Astrocyte (in vitro differentiated cells and primary cell): ENCODE measurements around the gene SPTLC3. TPM values are rescaled to one million over a fixed set of nuclear protein-coding genes. Genes with fewer than 3 reads are reported as not detected.

Experiments
- DNase-seq: peaks from one replicate; pipeline ENCODE4 v3.0.0-alpha.2; 2010; ENCODE audit warnings: low read depth
- FAIRE-seq: peaks from 2 replicates; lab custom pipeline; 2011; peaks lifted over from hg19 to GRCh38; lab: Jason Lieb, UNC
- H2AFZ ChIP-seq: 2 replicates; pipeline ENCODE4 v1.6.0; 2012; ENCODE audit warnings: low read depth, low read length, inconsistent platforms
- H3K27ac ChIP-seq: 2 replicates; pipeline ENCODE4 v1.5.1; 2011; ENCODE audit warnings: low read depth, low read length, inconsistent platforms
- H3K27me3 ChIP-seq: 2 replicates; pipeline ENCODE4 v1.6.0; 2011; ENCODE audit warnings: low read length, inconsistent platforms; ENCODE audit not compliant: insufficient read depth
- H3K36me3 ChIP-seq: 2 replicates; pipeline ENCODE4 v1.5.1; 2011; ENCODE audit warnings: low read length, inconsistent platforms; ENCODE audit not compliant: insufficient read depth
- H3K4me1 ChIP-seq: 2 replicates; pipeline ENCODE4 v1.5.1; 2011; ENCODE audit warnings: low read length, inconsistent platforms; ENCODE audit not compliant: insufficient read depth
- H3K4me2 ChIP-seq: 2 replicates; pipeline ENCODE4 v1.6.0; 2012; ENCODE audit warnings: low read length, inconsistent platforms
- H3K4me3 ChIP-seq: 2 replicates; pipeline ENCODE4 v1.5.1; 2011; ENCODE audit warnings: low read depth, mild to moderate bottlenecking, low read length, inconsistent platforms; ENCODE audit not compliant: insufficient read depth
- H3K79me2 ChIP-seq: 2 replicates; pipeline ENCODE4 v1.6.0; 2012; ENCODE audit warnings: mild to moderate bottlenecking, low read length, inconsistent platforms; ENCODE audit not compliant: insufficient read depth
- H3K9ac ChIP-seq: 2 replicates; pipeline ENCODE4 v1.6.0; 2012; ENCODE audit warnings: mild to moderate bottlenecking, low read length, inconsistent platforms
- H3K9me3 ChIP-seq: 2 replicates; pipeline ENCODE4 v1.5.1; 2012; ENCODE audit warnings: low read depth, mild to moderate bottlenecking, low read length, inconsistent platforms; ENCODE audit not compliant: insufficient read depth
- H4K20me1 ChIP-seq: 2 replicates; pipeline ENCODE4 v1.6.0; 2012; ENCODE audit warnings: low read length, inconsistent platforms; ENCODE audit not compliant: insufficient read depth
- H3K27ac Mint-ChIP-seq: one replicate; pipeline ENCODE4 v1.8.0; 2021; ENCODE audit warnings: mild to moderate bottlenecking, mixed read lengths; ENCODE audit not compliant: unreplicated experiment
- H3K27me3 Mint-ChIP-seq: one replicate; pipeline ENCODE4 v1.8.0; 2021; ENCODE audit warnings: low read depth, mixed read lengths; ENCODE audit not compliant: unreplicated experiment
- H3K36me3 Mint-ChIP-seq: one replicate; pipeline ENCODE4 v1.8.0; 2021; ENCODE audit warnings: low read depth, mixed read lengths; ENCODE audit not compliant: unreplicated experiment
- H3K4me1 Mint-ChIP-seq: one replicate; pipeline ENCODE4 v1.8.0; 2021; ENCODE audit warnings: low read depth, mixed read lengths; ENCODE audit not compliant: unreplicated experiment
- H3K4me3 Mint-ChIP-seq: one replicate; pipeline ENCODE4 v1.8.0; 2021; ENCODE audit warnings: mild to moderate bottlenecking, moderate library complexity, mixed read lengths; ENCODE audit not compliant: unreplicated experiment
- H3K9me3 Mint-ChIP-seq: one replicate; pipeline ENCODE4 v1.8.0; 2021; ENCODE audit warnings: mild to moderate bottlenecking, mixed read lengths; ENCODE audit not compliant: unreplicated experiment
- CTCF ChIP-seq: IDR thresholded peaks from 2 replicates; pipeline ENCODE4 v1.5.1; 2011; ENCODE audit warnings: low read depth, mild to moderate bottlenecking, inconsistent platforms, low read length, moderate library complexity; ENCODE audit not compliant: insufficient read depth
- EZH2 ChIP-seq: IDR thresholded peaks from 2 replicates; pipeline ENCODE4 v1.6.1; 2012; ENCODE audit warnings: mild to moderate bottlenecking, low read length, inconsistent platforms; ENCODE audit not compliant: insufficient read depth
- total RNA-seq: library from RNA; stranded (reverse); gene quantifications from 2 replicates; pipeline ENCODE4 v1.2.1, GENCODE V29; 2021

Gene SPTLC3
- total RNA-seq, 1 donor from 2014 or later = 5.7 TPM

- Mint-ChIP-seq H3K9me3 (no peaks in the 10 kb centered on the region), H3K4me3 (no peak overlapping the region), H3K36me3 (no peaks in the 10 kb centered on the region), H3K27me3 (peaks cover 4% of the 10 kb centered on the region), H3K27ac (no peak overlapping the region), H3K4me1 (no peaks in the 10 kb centered on the region)
- H3K36me3 ChIP-seq = no peaks in the 10 kb centered on the region
- TF ChIP-seq CTCF = no peak
- TF ChIP-seq EZH2 = no peak
- H3K4me1 ChIP-seq = no peaks in the 10 kb centered on the region
- H4K20me1 ChIP-seq = no peaks in the 10 kb centered on the region
- no peak for FAIRE-seq
- H3K27ac ChIP-seq = no peak overlapping the region
- DNase-seq = no peak
- no peak overlapping the region for H3K4me2 ChIP-seq
- H3K4me3 ChIP-seq = no peak overlapping the region
- H2AFZ ChIP-seq = no peak overlapping the region
- H3K27me3 ChIP-seq = no peaks in the 10 kb centered on the region
- no peaks in the 10 kb centered on the region for H3K9me3 ChIP-seq
- H3K79me2 ChIP-seq = no peaks in the 10 kb centered on the region
- no peak overlapping the region for H3K9ac ChIP-seq
Observed at GRCh38 chr20:13170771-13171170, 162.0 kb downstream of the SPTLC3 start.

- Histone ChIP-seq H3K79me2 (no peaks in the 10 kb centered on the region), H4K20me1 (no peaks in the 10 kb centered on the region), H2AFZ (no peak overlapping the region), H3K9ac (no peak overlapping the region), H3K27ac (no peak overlapping the region), H3K4me3 (no peak overlapping the region), H3K4me1 (no peaks in the 10 kb centered on the region), H3K27me3 (no peaks in the 10 kb centered on the region), H3K36me3 (no peaks in the 10 kb centered on the region), H3K9me3 (no peaks in the 10 kb centered on the region), H3K4me2 (no peak overlapping the region)
- peaks cover 4% of the 10 kb centered on the region for H3K27me3 Mint-ChIP-seq
- no peaks in the 10 kb centered on the region for H3K4me1 Mint-ChIP-seq
- TF ChIP-seq EZH2 = no peak
- no peak for TF ChIP-seq CTCF
- H3K27ac Mint-ChIP-seq = no peak overlapping the region
- FAIRE-seq = no peak
- no peak overlapping the region for H3K4me3 Mint-ChIP-seq
- H3K9me3 Mint-ChIP-seq = peaks cover 3% of the 10 kb centered on the region
- H3K36me3 Mint-ChIP-seq = peaks cover 2% of the 10 kb centered on the region
- DNase-seq = no peak
Observed at GRCh38 chr20:13173201-13173600, 164.4 kb downstream of the SPTLC3 start.

- Histone ChIP-seq H3K36me3 (no peaks in the 10 kb centered on the region), H3K4me2 (no peak overlapping the region), H3K9me3 (no peaks in the 10 kb centered on the region), H3K27ac (no peak overlapping the region), H3K27me3 (no peaks in the 10 kb centered on the region), H3K4me1 (no peaks in the 10 kb centered on the region), H3K9ac (no peak overlapping the region), H3K79me2 (no peaks in the 10 kb centered on the region), H4K20me1 (no peaks in the 10 kb centered on the region), H3K4me3 (no peak overlapping the region), H2AFZ (no peak overlapping the region)
- FAIRE-seq (no peak), DNase-seq (no peak)
- no peak overlapping the region for H3K27ac Mint-ChIP-seq
- peaks cover 4% of the 10 kb centered on the region for H3K27me3 Mint-ChIP-seq
- H3K4me1 Mint-ChIP-seq = no peaks in the 10 kb centered on the region
- TF ChIP-seq CTCF = no peak
- TF ChIP-seq EZH2 = no peak
- peaks cover 3% of the 10 kb centered on the region for H3K9me3 Mint-ChIP-seq
- no peak overlapping the region for H3K4me3 Mint-ChIP-seq
- peaks cover 2% of the 10 kb centered on the region for H3K36me3 Mint-ChIP-seq
Observed at GRCh38 chr20:13174402-13174801, 165.6 kb downstream of the SPTLC3 start.
